GM19324 (cell line): Measurements from ENCODE around the gene TNFAIP8L2.

Experiments used
- ATAC-seq: cut with Tn5 transposase; IDR thresholded peaks from one replicate; pipeline ENCODE4 v1.9.1; 2021; ENCODE audit warnings: mild to moderate bottlenecking, moderate library complexity; ENCODE audit not compliant: unreplicated experiment, low FRiP score

The TNFAIP8L2 gene

DNA sequence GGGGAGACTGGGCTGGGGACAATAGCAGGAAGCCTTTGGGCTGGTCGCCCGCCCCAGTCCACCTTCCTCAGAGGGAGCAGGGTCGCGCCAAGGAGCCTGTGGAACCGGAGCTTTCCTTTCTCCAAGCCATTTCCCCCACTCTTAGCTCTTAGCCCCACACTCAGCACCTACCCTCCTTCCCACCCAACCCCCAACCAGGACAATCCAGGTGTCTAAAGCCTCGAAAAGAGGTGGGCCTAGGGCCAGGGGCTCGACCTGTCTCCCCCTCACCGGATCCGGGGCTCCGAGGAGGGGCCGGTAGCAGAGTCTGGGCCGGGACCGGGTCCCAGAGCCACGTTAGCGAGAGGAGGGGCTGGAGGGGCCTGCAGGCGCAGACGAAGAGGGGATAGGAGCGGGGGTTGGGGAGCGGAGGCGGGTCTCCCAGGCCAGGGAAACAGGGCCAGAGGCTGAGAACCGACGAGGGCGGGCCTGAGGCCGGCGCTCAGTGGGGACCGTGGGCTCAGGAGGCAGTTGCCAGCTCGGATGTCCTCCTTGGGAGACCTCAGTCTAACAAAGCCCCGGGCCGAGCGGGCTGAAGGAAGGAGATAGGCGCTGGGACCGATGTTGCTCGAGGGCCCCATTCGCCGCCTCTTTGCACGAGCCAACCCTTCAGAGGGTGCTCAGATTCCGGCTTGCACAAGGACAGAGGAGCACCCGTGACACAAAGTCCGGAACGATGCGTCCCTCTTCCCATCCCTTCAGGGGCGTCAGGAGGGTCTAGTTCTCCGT is 11.0 kb upstream of the TNFAIP8L2 start:
- no peak for ATAC-seq

DNA sequence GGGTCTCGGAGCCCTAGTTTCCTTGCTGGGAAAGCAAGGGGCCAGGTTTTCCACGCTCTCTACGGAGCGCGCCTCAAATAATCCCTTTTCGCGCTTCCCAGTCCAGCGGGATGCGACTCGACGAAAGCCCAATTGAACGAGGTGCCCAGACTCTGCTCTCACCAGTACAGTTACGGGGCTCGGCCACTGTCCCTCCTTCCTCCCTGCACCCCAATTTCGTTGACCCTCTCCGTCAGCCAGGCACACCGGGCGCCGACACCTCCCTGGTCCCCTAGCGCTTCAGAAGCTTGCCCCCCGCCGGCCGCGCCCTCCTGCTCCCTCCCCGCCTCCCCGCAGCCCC is 10.4 kb upstream of the TNFAIP8L2 start:
- ATAC-seq, result no peak

DNA sequence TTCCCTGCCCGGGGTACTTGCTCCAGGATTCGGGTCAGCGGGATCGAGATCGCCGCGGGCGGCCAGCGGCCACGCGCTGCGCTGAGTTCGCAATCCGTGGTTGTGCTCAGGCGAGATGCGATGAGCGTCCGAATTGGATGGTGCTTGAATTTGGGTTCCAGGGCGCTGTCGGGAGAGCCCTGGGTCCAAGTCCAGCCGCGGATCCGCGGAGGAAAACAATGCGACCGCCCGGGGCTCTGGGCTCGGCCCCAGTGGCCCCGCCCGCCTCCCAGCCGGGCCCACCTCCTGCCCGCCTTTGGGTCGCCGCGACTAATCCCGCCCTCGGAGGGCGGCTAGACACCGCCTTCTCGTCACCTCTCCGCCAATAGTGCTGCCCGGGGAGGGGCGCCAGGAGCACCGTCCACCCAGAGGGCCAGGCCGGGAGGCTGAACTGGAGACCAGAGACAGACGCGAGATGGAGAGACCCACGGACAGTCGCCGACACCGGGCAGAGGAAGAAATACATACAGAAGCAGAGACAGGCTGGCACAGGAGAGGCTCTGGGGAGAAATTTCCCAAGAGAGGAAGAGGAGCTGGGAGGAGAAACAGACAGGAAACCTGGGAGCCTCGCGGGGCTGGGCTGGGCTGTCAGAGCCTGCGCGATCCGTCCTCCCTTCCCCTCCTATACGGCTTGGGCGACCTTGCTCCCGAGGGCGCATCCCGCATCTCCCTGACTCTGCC is 9.9 kb upstream of the TNFAIP8L2 start, which contains the start of gene SEMA6C:
Gene SEMA6C, minus strand, starts transcription at position 220 of the 720 bp plus-strand sequence. CDS start 4,010 bp downstream, outside the sequence.
- peak; percentile 99 for ATAC-seq

- no peak for ATAC-seq
Observed at GRCh38 chr1:151147132-151147503, 9.3 kb upstream of the TNFAIP8L2 start.

DNA sequence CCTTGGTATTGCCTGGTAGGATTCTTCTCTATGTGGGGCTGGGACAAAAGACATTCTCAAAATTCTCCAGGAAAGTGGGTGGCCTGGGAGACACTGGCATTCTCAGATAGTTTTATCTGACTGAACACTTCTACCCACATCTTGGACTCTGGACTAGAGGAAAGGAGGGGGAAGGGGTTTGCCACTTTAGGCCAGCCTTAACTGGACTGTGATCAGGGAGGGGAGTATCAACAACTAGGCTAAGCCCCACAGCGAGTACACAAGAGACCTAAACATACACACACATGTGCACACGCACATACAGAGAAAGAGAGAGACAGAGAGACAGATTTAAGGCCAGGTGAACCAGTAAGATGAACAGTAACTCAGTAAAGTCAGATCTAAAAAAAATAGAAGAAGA is 8.8 kb upstream of the TNFAIP8L2 start:
- ATAC-seq, result no peak

- no peak for ATAC-seq
Observed at GRCh38 chr1:151157067-151157531, 650 bp downstream of the TNFAIP8L2 start.

GRCh38 chr1:151158326-151158725 is 1.9 kb downstream of the TNFAIP8L2 start:
- ATAC-seq, result no peak

- no peak for ATAC-seq
Observed at GRCh38 chr1:151158751-151159251, 2.4 kb downstream of the TNFAIP8L2 start.

DNA sequence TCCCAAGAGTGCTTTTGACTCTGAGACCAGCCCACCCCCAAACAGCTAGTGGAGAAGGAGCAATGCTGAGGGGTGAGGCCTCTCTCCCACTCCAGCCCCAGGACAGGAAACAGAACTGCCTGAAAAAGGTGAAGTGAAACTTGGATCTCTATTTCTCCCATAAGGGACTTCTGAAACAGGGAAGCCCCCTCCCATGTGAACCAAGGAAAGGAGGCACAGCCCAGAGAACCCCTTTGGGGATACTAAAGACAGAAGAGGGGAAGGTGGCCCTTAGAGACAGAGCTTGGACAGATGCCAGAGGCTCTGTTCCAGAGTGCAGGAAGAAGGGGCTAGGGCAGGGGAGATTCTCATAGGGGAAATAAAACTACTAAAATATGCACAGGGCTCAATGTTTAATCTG is 2.9 kb downstream of the TNFAIP8L2 start:
- ATAC-seq, result no peak

GRCh38 chr1:151164732-151165280 is 8.4 kb downstream of the TNFAIP8L2 start:
- no peak for ATAC-seq

- ATAC-seq, result no peak
Observed at GRCh38 chr1:151165281-151165737, 8.9 kb downstream of the TNFAIP8L2 start.

DNA sequence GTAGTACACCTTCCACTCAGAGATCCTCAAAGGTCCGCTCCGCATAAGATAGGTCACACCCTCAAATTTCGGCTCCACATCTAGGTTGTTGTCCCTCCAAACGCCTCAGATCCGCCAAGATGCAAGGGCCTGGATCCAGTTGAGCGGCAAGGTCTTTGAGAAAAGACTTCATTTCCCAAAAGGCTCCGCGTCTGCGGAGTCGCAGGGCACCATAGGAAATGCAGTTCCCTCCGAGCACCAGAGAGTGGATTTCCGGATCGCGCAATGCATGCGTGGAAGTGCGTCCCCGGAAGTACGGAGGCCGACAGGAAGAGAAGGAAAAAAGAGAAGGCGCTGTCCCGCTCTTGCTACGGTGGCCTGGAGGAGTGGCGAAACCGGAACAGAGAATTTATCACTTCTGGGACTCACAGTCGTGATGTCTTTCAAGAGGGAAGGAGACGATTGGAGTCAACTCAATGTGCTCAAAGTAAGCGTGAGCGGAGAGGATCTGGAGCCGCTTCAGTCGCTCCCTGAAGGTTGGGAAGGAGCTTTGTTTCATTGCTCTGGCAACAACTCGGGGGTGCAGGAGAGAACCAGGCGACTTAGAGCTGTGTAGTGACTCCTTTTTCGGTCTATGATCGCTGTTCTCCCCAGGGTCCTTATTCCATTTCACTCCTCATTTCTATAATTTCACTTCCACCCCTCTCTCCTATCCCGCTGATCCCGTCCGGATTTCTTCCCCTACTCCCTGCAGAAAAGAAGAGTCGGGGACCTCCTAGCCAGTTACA is 9.5 kb downstream of the TNFAIP8L2 start, which contains the start of the genes LYSMD1 and SCNM1:
Gene LYSMD1, minus strand, starts transcription at position 165 of the 767 bp plus-strand sequence. CDS start 644 bp downstream, outside the sequence.
Gene SCNM1, plus strand, starts transcription at position 407 of the 767 bp plus-strand sequence. Its CDS starts 9 bp downstream, at position 416.
- ATAC-seq, result peak; percentile 95

GRCh38 chr1:151166505-151166956 is 10.1 kb downstream of the TNFAIP8L2 start:
- no peak for ATAC-seq

DNA sequence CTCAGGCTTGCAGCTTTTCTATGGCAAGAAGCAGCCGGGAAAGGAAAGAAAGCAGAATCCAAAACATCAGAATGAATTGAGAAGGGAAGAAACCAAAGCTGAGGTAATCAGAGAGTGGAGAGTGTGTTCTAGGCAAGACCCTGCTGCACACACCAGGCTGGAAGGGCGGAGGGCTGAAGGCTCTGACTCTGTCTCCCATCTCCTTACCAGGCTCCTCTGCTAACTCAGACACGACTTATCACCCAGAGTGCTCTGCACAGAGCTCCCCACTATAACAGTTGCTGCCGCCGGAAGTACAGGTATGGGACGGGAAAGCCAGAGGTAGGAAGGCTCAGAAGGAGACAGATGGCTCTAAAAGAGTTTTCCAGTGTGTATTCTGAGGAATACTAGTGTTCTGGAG is 10.7 kb downstream of the TNFAIP8L2 start:
- ATAC-seq, result no peak

GRCh38 chr1:151171190-151171589 is 14.7 kb downstream of the TNFAIP8L2 start:
- no peak for ATAC-seq

- ATAC-seq, result no peak
Observed at GRCh38 chr1:151175041-151175741, 18.7 kb downstream of the TNFAIP8L2 start.

DNA sequence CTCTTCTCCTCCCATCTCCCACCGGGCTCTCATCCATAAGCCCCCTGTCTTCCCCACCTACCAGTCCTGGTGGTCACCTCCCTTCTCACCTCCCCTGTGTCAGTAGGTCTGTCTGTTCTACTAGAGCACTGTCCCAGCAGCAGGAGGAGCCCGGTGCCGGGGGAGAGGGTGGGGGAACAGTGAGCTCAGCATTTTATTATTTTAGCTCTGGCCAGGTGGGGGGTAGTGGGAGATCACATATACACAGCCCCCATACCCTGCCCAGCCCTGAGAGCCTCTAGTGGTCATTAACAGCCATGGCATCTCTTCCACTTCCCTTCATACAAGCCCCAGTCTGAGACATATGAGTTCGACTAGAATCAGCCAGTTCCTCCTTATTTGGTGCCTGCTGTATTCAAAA is 19.4 kb downstream of the TNFAIP8L2 start, which contains the start of gene TMOD4:
Gene TMOD4, minus strand, starts transcription at position 119 of the 400 bp plus-strand sequence. CDS start 1,106 bp downstream, outside the sequence.
- no peak for ATAC-seq

DNA sequence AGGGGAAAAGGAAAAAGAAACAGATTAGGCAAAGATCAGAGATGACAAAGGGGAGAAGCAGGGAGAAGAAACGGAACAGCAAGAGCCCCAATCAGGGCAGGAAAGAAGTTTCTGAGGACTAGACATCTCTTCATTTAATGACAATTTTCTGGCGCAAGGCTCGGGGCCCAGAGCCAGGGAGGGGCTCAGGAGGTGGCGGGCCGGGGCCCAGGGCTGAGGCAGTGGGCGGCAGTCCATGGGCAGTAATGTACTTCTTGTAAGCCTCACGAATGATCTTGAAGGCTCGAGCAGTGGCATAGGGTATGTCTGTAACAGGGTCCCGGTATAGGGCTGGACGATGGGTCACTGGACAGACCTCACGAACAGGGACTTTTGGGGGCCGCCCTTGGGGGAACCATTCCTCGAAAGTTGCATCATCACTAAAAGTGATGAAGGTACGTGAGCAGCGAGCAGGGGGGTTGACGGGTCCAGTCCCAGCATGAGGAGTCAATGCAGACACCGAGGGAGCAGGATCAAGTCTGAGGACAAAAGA is 20.1 kb downstream of the TNFAIP8L2 start:
- no peak for ATAC-seq

GRCh38 chr1:151184211-151184610 is 27.8 kb downstream of the TNFAIP8L2 start:
- ATAC-seq, result no peak
